Non-pigmented ciliary epithelial cell (primary cell): ENCODE results near the gene PGRMC2.

Source experiments
- DNase-seq: peaks from one replicate; pipeline ENCODE4 v3.0.0-alpha.2; 2010; ENCODE audit warnings: low read depth

Gene PGRMC2

GRCh38 chr4:128220286-128221235 is 67.1 kb downstream of the PGRMC2 start:
- DNase-seq, result no peak
